Stimulated activated naive CD8-positive, alpha-beta T cell treated with anti-CD3 and anti-CD28 coated beads, Interleukin-15, Interleukin-2, amounts not matched to agents 100 ng/mL and 50 ng/mL, for 24 hours (primary cell): ENCODE data around the gene RABEP1.

Source experiments
- H3K27ac Mint-ChIP-seq: one replicate; pipeline ENCODE4 v1.8.0; 2021; ENCODE audit warnings: mild to moderate bottlenecking, mixed read lengths
- H3K27me3 Mint-ChIP-seq: one replicate; pipeline ENCODE4 v1.8.0; 2021; ENCODE audit warnings: mixed read lengths
- H3K36me3 Mint-ChIP-seq: one replicate; pipeline ENCODE4 v1.8.0; 2021; ENCODE audit warnings: low read depth, mixed read lengths
- H3K4me1 Mint-ChIP-seq: one replicate; pipeline ENCODE4 v1.8.0; 2021; ENCODE audit warnings: low read depth, mixed read lengths
- H3K4me3 Mint-ChIP-seq: one replicate; pipeline ENCODE4 v1.8.0; 2021; ENCODE audit warnings: mild to moderate bottlenecking, mixed read lengths
- H3K9me3 Mint-ChIP-seq: one replicate; pipeline ENCODE4 v1.8.0; 2021; ENCODE audit warnings: mixed read lengths

Gene RABEP1

DNA sequence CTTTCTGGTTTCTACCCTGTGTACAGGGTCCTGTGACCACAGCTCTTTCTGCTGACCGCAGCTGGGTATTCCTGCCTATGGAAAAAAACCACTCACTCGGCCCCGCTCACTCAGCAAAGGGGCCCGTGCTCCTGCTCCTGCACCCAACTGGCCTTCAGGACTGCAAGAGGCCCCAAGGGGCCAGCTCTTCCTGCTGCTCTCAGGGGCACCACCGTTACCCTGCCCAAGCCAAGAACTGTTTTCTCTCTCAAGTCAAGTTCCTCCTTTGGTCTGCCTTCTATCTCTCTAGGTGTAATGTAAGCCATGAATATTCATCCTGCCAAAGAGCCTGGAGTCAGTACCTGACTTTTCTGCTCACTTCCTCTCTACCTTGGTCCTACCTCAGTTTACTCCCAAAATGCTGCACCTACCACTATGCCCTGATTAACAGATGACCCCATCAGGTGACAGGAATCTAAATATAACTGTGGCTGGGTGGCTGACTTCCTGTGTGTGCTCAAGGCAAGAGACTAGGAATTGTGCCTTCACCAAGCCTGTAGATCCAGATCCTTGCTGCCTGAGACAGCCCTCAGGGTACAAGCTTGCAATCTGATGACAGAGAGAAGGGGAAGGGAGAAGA, 27.1 kb upstream of the RABEP1 start:
- Mint-ChIP-seq H3K4me3 (no peak overlapping the region), H3K27ac (peak overlapping the region; percentile 23), H3K36me3 (no peaks in the 10 kb centered on the region)

DNA sequence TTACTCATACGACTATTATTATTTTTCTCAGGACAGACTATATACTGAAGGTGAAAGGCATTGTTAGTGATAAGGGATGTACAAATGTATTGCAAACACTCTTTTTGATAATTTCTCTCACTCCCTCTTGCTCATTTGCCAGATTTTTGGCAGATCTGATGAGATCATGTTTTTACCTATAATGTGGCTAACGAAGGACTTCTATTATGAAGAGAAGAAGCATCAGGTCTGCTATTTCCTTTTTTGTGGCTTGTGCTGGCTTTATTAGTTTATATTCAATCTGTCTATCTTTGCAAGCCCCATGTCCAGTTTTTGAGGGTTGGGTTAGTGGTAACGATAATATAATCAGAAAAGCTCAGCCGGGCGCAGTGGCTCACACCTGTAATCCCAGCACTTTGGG, 25.0 kb upstream of the RABEP1 start:
- Mint-ChIP-seq H3K36me3 (no peaks in the 10 kb centered on the region), H3K9me3 (no peaks in the 10 kb centered on the region), H3K27ac (no peak overlapping the region), H3K27me3 (no peaks in the 10 kb centered on the region), H3K4me3 (no peak overlapping the region), H3K4me1 (peaks cover 16% of the 10 kb centered on the region)

More for the DNA sequence above, 27.1 kb upstream of the RABEP1 start:
- Mint-ChIP-seq H3K9me3 (no peaks in the 10 kb centered on the region), H3K4me1 (peaks cover 16% of the 10 kb centered on the region), H3K27me3 (no peaks in the 10 kb centered on the region)

DNA sequence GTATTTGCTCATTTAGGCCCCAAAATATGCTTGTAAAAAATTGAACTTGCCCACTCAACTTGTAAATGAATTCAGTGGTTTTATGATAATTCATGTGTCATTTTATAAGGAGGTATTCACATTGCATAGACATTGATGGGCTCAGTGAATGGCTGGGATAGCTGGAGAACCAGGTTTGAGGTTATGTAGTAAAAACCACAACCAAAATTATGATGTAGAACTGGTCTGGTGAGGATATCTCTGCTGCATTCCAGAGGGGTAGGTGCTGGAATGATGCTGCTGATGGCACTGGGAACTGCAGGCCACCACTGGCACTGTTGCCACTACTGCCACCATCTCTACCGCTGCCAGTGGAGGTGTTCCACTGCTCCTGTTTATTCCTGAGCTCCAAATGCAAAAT, 21.5 kb upstream of the RABEP1 start:
- Mint-ChIP-seq H3K27me3 (no peaks in the 10 kb centered on the region), H3K9me3 (no peaks in the 10 kb centered on the region), H3K4me3 (no peak overlapping the region), H3K27ac (no peak overlapping the region), H3K4me1 (peaks cover 2% of the 10 kb centered on the region), H3K36me3 (no peaks in the 10 kb centered on the region)

- no peak overlapping the region for H3K27ac Mint-ChIP-seq
- H3K9me3 Mint-ChIP-seq, result no peaks in the 10 kb centered on the region
- no peaks in the 10 kb centered on the region for H3K36me3 Mint-ChIP-seq
- H3K27me3 Mint-ChIP-seq, result no peaks in the 10 kb centered on the region
- H3K4me1 Mint-ChIP-seq, result no peaks in the 10 kb centered on the region
- no peak overlapping the region for H3K4me3 Mint-ChIP-seq
Measured at GRCh38 chr17:5262416-5262991, 19.6 kb upstream of the RABEP1 start.

GRCh38 chr17:5263441-5263840, 18.6 kb upstream of the RABEP1 start:
- Mint-ChIP-seq H3K36me3 (no peaks in the 10 kb centered on the region), H3K27ac (no peak overlapping the region), H3K4me1 (no peaks in the 10 kb centered on the region), H3K4me3 (no peak overlapping the region), H3K9me3 (no peaks in the 10 kb centered on the region), H3K27me3 (no peaks in the 10 kb centered on the region)

DNA sequence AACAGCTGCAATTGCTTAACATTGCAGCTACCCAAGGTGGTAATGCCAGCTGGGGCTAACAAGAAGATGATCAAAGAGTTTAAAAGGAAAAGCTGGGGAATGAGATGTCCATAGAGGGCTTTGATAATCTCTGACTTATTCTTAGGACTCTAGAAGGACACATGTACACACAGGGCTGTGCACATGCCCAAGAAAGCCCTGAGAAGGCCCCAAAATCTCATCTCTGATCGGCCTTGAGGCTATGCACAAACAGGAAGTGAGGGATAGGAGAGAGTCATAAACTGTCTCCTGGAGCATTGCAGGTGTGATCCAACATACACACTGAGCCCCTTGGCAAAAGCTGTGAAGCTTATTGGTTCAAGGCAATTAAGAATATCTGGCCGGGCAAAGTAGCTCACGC, 17.2 kb upstream of the RABEP1 start:
- Mint-ChIP-seq H3K9me3 (no peaks in the 10 kb centered on the region), H3K4me1 (no peaks in the 10 kb centered on the region), H3K27ac (no peak overlapping the region), H3K4me3 (no peak overlapping the region), H3K36me3 (no peaks in the 10 kb centered on the region), H3K27me3 (no peaks in the 10 kb centered on the region)

- H3K27me3 Mint-ChIP-seq, result no peaks in the 10 kb centered on the region
- H3K4me1 Mint-ChIP-seq, result peaks cover 14% of the 10 kb centered on the region
- H3K4me3 Mint-ChIP-seq, result no peak overlapping the region
- H3K9me3 Mint-ChIP-seq, result no peaks in the 10 kb centered on the region
- no peaks in the 10 kb centered on the region for H3K36me3 Mint-ChIP-seq
- H3K27ac Mint-ChIP-seq, result no peak overlapping the region
Measured at GRCh38 chr17:5269241-5269960, 12.7 kb upstream of the RABEP1 start.

GRCh38 chr17:5272322-5272721, 9.8 kb upstream of the RABEP1 start:
- H3K27me3 Mint-ChIP-seq, result no peaks in the 10 kb centered on the region
- peaks cover 14% of the 10 kb centered on the region for H3K4me1 Mint-ChIP-seq
- no peaks in the 10 kb centered on the region for H3K36me3 Mint-ChIP-seq
- peak overlapping the region; percentile 28 for H3K4me3 Mint-ChIP-seq
- no peak overlapping the region for H3K27ac Mint-ChIP-seq
- H3K9me3 Mint-ChIP-seq, result no peaks in the 10 kb centered on the region

- Mint-ChIP-seq H3K4me3 (peak overlapping the region; percentile 84), H3K27me3 (no peaks in the 10 kb centered on the region), H3K4me1 (peaks cover 51% of the 10 kb centered on the region), H3K27ac (peak overlapping the region; percentile 91), H3K36me3 (peaks cover 28% of the 10 kb centered on the region), H3K9me3 (no peaks in the 10 kb centered on the region)
Measured at GRCh38 chr17:5282642-5283217, 646 bp downstream of the RABEP1 start.

- Mint-ChIP-seq H3K36me3 (peaks cover 28% of the 10 kb centered on the region), H3K27ac (peak overlapping the region; percentile 91), H3K4me1 (peaks cover 61% of the 10 kb centered on the region), H3K9me3 (no peaks in the 10 kb centered on the region), H3K4me3 (peak overlapping the region; percentile 84), H3K27me3 (no peaks in the 10 kb centered on the region)
Measured at GRCh38 chr17:5283571-5284315, 1.7 kb downstream of the RABEP1 start.

DNA sequence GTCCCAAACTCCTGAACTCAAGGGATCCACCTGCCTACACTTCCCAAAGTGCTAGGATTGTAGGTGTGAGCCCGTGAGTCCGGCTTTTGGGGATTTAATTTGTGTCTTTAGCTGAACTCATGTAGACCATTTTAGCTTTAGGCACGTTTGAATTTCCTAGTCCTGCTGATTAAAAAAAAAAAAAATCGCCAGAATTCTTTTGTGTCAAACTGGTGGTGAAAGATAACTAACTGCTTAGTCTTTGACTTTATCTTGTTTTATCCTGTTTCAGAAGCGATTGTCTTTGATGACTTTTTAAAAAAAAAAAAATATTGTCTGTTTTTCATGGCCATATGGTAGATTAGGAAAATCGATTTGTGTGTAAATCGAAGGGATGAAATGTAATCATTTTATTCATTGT, 2.6 kb downstream of the RABEP1 start:
- H3K4me1 Mint-ChIP-seq, result peaks cover 67% of the 10 kb centered on the region
- no peaks in the 10 kb centered on the region for H3K9me3 Mint-ChIP-seq
- peaks cover 28% of the 10 kb centered on the region for H3K36me3 Mint-ChIP-seq
- H3K27ac Mint-ChIP-seq, result no peak overlapping the region
- H3K27me3 Mint-ChIP-seq, result no peaks in the 10 kb centered on the region
- H3K4me3 Mint-ChIP-seq, result peak overlapping the region; percentile 84

GRCh38 chr17:5286846-5287245, 4.8 kb downstream of the RABEP1 start:
- H3K27me3 Mint-ChIP-seq, result no peaks in the 10 kb centered on the region
- peaks cover 33% of the 10 kb centered on the region for H3K36me3 Mint-ChIP-seq
- H3K4me1 Mint-ChIP-seq, result peaks cover 68% of the 10 kb centered on the region
- no peaks in the 10 kb centered on the region for H3K9me3 Mint-ChIP-seq
- H3K27ac Mint-ChIP-seq, result peak overlapping the region; percentile 57
- peak overlapping the region; percentile 14 for H3K4me3 Mint-ChIP-seq

DNA sequence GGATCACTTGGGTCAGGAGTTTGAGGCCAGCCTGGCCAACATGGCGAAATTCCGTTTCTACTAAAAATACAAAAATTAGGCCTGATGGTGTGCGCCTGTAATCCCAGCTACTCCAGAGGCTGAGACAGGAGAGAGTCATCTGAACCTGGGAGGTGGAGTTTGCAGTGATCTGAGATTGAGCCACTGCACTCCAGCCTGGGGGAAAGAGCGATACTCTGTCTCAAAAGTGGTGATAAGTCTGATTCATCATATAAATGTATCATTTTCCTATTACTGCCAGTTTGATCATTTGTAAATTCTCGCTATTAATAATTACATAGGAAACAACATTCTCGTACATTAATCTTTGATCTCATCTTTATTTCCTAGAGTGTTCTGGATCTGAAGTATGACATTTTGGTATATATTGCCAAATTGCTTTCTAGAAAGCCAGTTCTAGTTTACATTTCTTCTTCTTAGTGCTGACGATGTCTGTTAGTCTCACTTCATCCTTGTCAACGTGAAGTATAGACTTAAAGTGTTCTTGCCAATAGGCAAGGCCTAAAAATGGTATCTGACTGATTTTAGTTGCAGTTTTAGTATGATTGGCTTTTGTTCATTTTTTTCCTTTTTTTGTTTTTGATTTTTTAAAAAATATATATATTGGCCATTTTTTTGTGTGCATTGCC, 9.7 kb downstream of the RABEP1 start:
- peaks cover 18% of the 10 kb centered on the region for H3K36me3 Mint-ChIP-seq
- no peak overlapping the region for H3K4me3 Mint-ChIP-seq
- peaks cover 48% of the 10 kb centered on the region for H3K4me1 Mint-ChIP-seq
- peak overlapping the region; percentile 58 for H3K27ac Mint-ChIP-seq
- no peaks in the 10 kb centered on the region for H3K9me3 Mint-ChIP-seq
- H3K27me3 Mint-ChIP-seq, result no peaks in the 10 kb centered on the region

DNA sequence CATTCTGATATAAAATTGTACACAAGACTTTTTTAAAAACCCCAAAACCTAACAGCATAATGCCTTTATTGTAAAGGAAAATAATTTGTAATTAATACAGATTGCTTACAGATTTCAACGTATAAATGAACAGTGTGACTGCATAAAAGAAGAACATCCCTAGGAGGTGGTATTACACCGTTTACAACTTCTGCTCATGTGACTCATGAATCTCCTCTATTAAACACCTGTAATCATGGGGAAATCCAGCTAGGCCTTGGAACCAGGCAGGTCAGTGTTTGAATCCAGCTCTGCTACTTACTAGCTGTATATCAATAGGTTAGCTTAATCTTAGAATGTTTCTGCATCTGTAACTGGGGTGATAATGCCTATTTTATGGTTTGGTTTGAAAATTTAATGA, 15.2 kb downstream of the RABEP1 start:
- Mint-ChIP-seq H3K27me3 (no peaks in the 10 kb centered on the region), H3K27ac (no peak overlapping the region), H3K4me1 (peaks cover 53% of the 10 kb centered on the region), H3K9me3 (no peaks in the 10 kb centered on the region), H3K4me3 (no peak overlapping the region), H3K36me3 (peaks cover 23% of the 10 kb centered on the region)
